Anterior cingulate cortex (tissue), 58 donors: ENCODE data around the gene PPM1B.
A peak's percentile ranks its signal among the peaks of the same experiment; 100 is the strongest.
"Not testable (repeated sequence)": the region's sequence is repeated elsewhere in the genome, so short reads cannot be mapped to it uniquely, and the experiment has no call there.

Experiments
- DNase-seq, 58 donors: peaks; one replicate each; lab custom pipeline; 2025; lab: John Stamatoyannopoulos, UW

The PPM1B gene

DNA sequence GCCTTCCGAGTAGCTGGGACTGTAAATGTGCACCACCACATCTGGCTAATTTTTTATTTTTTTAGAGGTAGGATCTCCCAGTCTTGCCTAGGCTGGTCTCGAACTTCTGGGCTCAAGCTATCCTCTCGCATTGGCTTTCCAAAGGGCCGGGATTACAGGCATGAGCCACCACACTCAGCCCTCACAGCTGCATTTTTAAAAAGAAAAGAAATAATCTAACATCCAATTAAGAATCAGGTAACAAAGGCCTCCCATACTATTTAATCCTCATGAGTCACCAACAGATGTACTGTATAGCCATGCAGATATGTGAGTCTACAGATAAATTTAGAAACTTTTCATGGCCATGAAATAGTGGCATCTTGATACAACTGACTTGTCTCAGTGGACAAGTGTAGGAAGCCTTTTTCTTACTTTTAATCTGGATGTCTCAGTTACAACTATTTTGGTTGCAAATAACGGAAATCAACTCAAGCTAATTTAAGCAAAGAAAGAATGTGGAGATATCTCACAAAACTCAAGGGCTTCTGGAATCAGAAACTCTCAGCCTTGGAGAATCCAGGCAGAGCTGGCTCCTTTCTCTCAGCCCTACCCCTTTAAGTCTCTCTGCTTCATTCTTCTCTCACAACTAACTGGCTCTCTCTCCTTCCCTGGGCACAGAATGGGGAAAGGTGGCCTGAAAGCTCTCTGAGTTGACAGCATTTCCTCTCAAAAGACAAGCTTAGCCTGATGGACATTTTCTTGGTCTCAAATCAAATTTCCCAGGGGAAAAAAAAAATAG is 12.8 kb upstream of the PPM1B start:
- DNase-seq: peak in 1 of 58 donors; percentile 10

DNA sequence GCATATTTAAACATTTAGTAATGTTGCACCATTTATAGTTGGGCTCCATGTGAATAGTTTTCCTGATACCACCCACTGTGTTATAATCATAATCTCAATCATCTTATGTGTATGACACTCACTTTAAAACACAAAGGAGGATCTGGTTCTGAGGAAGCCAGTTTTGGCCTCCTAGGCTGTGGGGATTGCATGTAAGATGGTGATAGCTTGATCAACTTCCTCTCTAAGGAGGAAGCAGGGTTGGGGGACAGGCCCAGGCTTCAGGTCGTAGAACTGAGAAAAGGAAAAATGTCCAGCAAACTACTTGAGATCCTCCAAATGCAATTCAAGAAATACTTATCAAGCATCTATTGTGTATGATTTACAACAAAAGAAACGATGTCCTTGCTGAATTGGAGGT is 4.9 kb upstream of the PPM1B start:
- DNase-seq: no peak

DNA sequence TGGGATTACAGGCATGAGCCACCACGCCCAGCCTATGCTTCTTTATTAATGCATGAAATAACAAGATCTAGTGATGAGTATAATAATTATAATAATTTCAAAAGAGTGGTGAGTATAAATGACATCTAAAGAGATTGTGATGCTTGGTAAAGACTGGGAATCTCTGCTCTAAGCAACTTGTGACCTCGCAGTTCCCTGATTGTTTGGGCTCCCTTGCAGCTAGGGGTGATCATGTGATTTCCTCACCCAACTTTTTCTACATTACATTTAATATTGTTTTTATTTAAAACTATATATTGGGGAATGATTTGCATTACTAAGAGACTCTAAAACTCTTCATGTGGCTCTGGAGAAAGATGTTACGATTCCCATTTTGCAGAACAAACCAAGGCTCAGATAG is 4.1 kb upstream of the PPM1B start:
- no peak for DNase-seq

DNA sequence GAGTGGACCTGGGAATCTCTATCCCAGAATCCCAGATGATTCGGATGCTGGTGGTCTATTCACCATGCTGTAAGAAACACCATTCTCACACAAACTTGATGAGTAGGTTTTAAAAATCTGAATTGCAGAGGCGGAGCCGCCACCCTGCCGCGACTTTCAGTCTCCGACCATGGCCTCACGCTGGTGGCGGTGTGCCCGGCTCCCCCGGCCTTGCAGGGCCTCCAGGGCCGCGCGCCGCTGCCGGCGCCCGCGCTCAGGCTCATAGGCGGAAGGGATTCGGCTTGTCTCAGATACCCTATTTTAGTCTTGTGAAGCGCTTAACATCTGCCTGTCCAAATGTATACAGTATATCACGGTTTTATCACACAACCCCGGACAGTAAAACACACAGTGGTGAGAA is 2.6 kb upstream of the PPM1B start:
- DNase-seq: no peak

DNA sequence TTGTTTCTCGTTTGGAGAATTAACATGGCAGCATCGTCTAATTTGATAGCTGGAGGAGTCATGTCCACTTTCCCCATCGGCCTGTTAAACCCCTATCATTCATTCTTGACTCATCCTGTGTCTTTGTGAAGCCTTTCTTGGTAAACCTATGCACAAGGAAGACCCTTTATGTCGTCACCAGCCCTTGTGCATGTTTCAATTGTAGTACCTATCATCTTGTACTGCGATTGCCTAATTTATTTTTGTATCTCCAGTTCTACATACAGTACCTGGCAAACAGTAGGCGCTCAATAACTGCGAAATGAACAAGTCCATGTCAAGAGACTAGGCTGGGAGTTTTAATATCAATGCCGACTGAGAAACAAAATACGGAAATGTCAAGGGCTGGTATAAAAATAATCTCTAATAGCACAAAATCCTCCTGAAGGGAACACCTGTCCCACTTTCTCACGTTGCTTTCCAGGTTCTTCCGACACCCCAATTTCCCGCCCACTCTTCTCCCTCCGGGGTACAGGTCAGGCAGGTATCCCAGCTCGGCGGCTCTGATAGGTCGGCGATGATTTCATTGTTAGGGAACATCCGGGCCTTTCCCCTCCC is 1.3 kb upstream of the PPM1B start:
- DNase-seq: no peak

DNA sequence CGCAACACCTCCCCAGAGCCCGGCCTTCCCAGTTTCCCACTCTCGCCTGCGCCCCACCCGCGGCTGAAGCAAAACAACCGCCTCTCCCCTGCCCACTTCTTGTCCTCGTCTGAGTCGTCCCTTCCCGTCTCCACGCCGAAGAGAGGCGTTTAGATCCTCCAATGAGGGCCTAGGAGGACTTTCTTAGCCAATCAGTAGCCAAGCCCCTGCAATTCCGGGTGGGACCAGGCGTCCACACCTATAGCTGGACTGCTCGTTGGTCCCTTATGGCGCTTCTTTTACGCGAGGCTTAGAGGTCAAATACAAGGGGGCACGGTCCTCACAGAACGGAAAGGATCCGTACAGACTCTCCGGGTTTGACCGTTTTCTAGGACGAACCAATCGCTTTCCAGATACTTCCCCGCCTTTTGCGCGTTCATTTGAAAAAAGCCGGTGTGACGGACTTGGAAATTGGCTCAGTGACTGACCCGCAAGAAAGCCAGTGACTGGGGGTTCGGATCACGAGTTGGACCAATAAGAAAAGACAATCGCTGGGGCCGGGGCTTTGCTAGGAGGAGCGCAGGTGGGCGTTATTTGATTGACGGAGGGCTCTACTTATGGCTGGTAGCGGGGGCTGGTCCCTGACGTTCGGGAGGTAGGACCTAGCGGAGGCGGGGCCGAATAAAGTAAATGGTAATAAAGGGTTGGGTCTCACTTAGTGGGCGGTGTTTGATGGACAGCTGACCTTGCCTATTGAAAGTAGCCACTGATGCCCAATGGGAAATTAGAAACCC is 581 bp upstream of the PPM1B start:
- peak; percentile 89 to 100 (median 100) for DNase-seq

DNA sequence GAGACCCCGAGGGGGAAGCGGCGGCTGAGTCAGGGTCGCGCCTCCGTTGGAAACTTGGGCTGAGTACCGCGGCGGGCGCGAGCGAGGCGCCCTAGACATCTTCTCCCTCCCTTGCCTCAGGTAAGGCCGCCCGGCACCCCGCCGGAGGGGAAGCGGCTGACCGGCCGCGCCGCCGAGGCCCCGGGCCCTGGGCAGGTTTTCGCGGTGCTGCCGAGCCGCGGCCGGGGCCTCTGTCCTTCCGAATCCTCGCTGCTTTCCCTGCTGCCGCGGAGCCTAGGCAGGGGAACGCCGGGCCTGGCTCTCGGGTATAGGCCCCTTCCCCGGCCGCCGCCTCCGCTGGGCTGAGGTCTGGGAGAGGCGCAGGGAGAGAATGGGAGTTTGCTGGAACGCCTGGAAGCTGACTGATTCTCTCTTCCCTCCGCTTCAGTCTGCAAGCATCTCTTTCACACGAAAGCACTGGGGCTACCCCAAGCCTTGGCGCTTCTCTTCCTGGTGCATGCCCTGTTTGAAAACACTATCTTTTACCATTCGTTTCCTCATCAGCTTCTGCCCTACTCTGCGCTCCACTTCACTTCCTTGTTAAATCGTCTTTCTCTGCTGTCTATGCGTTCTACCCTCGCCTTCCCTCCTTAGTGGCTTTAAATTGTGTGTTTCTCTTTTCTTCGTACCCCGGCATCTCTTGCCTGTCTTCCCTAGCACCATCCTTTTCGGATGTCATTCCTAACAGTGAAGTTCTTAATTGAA is 652 bp downstream of the PPM1B start:
- peak in 45 of 58 donors; percentile 8 to 71 (median 42) for DNase-seq

DNA sequence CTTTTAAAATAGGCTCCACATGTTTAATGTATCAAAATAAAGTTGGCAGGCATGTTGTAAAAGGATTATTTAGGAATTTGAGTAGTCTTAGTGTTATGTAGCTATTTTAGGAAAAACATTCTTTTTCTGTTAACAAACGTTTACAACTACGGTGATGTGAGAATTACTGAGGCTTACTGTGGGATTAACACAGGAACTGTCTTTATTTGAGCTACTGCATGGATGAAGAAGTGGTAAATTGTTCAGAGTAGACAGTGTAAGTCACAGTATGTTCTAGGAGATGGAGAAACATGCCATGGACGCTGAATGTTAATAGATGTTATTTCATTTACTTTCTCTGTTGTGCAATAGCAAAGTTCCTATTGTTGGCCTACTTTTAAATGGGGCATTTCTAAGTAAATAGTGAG is 1.6 kb downstream of the PPM1B start:
- DNase-seq: no peak

DNA sequence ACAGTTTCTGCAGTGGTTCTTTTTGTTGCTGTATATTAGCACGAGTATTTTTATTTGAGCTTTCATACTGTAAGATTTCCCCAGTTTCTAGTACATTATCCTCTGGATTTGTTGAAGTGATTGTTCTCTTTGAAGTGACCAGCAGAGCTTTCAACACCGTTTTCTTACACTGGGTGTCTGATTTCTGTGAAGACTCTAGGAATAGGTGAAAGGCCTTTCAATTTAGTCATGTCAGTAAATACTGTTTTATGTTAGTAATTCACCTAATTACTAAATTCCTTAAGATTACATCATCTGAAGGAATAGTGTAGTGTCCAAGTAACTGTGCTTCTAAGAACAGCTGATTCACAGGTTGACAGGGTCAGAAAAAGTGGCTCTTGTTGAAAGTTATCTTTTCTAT is 2.3 kb downstream of the PPM1B start:
- DNase-seq: no peak

DNA sequence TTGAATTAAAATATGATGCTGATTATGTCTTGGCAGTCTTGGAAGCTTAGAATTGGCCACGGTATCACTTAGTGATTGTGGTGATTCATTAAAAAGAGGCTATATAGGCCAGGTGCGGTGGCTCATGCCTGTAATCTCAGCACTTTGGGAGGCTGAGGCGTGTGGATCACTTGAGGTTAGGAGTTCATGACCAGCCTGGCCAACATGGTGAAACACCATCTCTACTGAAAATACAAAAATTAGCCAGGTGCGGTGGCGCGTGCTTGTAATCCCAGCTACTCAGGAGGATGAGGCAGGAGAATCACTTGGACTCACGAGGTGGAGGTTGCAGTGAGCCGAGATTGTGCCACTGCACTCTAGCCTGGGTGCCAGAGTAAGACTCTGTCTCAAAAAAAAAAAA is 2.8 kb downstream of the PPM1B start:
- not testable (repeated sequence) for DNase-seq

DNA sequence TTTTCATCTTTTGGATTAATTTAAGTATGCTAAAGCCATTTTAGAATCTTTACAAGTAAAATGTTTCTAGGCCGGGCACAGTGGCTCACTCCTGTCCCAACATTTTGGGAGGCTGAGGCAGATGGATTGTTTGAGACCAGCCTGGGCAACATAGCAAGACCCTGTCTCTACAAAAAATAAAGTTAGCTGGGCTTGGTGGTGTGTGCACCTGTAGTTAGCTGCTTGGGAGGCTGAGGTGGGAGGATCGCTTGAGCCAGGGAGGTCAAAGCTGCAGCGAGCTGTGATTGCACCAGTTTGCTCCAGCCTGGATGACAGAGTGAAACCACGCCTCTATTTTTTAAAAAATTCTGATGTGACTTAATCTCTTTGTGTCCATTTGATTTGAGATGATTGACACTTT is 3.9 kb downstream of the PPM1B start:
- DNase-seq: no peak

DNA sequence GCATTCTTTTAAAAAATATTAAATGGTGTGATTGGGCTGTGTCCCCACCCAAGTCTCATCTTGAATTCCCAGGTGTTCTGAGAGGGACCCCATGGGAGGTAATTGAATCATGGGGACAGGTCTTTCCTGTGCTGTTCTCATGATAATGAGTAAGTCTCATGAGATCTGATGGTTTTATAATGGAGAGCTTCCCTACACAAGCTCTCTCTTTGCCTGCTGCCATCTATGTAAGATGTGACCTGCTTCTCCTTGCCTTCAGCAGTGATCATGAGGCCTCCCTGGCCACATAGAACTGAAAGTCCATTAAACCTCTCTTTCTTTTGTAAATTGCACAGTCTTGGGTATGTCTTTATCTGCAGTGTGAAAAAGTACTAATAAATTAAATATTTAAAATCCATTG is 10.3 kb downstream of the PPM1B start:
- no peak for DNase-seq

DNA sequence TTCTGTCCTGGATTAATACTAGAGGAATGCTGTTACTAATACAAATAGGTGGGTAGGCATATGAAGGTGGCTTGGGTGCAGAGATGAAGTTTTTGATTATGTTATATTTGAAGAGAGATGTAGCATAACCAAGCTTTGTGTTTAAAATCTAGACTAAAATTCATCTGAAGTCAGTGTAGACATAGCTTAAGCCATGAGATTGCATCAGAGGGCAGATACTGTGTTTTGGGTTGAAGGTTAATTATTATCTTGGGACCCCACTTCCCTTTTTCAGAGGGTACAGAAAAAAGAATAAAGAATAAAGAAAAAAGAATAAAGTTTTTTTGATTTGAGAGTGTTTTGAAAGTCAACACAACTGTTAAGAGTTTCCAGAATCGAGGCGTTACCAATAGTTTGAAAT is 13.0 kb downstream of the PPM1B start:
- no peak for DNase-seq

DNA sequence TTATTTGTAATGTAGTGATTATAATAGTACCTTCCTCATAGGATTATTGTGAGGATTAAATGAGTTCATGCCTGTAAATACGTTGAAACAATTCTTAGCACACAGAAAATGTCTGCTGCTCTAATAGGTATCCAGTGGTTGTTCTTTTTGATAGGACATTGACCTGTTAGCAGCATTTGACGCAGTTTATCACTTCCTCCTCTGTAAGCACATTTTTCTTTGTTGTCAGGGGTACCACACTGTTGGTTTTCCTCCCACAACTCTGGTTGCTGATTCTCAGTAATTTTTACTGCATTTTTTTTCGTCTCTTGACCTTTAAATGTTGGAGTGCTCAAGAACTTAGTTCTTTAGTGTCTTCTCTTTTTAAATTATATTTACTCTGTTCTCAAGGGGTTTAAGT is 15.4 kb downstream of the PPM1B start:
- DNase-seq: no peak

DNA sequence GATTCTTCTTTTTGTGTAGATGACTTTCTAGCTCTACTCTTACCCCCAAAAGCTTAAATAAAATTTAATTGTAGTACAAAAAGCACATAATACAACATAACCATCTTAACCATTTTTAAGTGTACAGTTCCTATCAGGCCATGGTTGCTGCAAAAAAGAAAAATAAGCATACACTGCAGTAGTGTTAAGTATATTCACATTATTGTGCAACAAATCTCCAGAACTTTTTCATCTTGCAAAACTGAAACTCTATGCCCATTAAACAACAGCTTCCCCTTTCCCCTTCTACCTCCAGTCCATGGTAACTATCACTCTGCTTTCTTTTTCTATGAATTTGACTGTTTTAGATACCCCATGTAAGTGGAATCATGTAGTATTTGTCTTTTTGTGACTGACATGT is 18.1 kb downstream of the PPM1B start:
- no peak for DNase-seq

DNA sequence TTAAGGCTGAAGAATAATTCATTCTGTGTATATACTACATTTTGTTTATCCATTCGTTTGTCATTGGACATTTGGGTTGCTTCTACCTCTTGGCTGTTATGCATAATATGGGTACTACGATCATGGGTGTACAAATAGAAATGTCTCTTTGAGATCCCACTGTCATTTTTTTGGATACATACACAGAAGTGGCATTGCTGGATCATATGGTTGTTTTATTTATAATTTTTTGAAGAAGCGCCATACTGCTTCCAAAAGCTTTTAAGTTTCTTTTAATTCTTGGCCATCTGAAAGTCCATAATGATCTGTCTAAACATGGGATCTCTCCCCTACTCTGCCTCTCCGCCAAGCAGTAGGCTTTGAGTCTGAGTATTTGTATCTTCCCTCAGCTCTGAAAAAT is 18.6 kb downstream of the PPM1B start:
- no peak for DNase-seq

DNA sequence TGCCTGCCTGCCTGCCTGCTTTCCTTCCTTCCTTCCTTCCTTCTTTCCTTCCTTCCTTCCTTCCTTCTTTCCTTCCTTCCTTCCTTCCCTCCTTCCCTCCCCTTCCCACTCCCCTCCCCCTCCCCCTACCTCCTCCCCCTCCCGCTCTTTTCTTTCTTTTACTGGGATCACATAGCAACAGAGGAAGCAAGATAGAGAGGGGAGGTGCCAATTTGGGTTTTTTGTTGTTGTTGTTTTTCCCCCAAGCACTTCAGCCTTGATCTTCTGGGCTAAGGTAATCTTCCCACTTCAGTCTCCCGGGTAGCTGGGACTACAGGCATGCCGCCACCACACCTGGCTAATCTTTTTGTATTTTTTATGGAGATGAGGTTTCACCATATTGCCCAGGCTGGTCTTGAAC is 20.0 kb downstream of the PPM1B start:
- no peak for DNase-seq

DNA sequence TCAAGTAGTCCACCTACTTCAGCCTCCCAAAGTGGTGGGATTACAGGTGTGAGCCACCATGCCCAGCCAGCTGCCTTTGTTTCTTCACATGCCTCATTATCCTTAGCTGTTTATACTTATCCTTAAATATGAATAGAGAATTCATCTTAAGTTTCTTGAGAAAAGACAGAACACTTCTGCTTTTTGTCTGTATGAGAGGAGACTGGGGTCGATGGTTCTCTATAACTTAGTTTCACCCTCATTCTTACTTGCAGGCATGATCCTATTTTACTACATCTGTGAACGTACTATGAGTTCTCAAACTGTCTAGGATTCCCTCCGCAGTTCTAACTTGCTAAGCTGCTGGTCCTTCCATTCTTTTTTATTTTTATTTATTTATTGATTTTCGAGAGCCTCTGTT is 20.4 kb downstream of the PPM1B start:
- no peak for DNase-seq

DNA sequence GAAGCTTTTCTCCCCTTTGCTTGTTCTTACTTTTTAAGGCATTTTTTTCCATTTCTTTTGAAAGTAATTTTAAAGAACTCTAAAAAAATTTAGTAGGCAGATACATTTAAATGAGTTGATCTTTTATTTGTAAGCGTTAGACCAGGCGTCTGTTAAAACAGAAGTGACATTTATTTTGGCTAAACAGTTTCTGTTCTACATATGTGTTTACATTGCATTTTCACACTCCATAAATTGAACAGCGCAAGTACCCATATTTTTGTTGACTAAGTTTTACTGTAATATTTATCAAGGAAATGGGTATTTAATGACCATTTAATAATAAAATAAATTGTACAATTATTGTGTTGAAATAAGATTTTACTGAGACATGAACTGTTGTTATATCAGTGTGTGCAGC is 21.9 kb downstream of the PPM1B start:
- DNase-seq: no peak

DNA sequence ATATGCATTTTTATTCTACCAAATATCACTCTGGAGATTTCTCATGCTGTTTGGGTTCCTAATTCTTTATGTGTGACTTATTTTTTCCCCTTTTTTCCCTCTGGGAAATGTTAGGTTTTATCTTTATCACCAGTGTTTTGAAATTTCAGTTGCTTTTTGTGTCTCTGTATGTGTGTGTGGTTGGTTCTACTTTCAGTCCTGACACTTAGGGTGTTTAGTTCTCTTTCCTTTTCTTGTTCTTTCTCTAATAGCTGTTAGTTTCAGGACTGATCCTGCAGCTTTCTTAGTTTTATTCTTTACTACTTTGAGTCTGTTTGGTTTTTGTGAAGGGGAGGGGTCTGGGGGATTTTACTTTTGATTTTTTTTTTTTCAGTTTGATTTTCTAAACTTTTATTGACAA is 23.1 kb downstream of the PPM1B start:
- no peak for DNase-seq

DNA sequence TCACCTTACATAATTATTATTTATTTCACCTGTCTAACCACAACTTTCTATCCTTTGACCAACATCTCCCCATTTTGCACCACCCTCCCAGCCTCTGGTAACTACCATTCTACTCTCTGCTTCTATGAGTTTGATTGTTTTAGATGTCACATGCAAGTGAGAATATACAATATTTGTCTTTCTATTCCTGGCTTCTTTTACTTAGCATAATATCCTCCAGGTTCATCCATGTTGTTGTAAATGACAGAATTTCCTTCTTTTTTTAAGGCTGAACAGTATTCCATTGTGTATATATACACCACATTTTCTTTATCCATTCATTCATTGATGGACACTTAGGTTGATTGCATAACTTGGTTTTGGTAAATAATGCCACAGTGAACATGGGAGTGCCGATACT is 24.0 kb downstream of the PPM1B start:
- no peak for DNase-seq
